GM23338 (cell line): Measurements from ENCODE around the gene USP9Y. TPM values are rescaled to one million over a fixed set of nuclear protein-coding genes. Genes with fewer than 3 reads are reported as not detected.

ENCODE experiments used
- ATAC-seq: fragments of 200-7000 bp; cut with Tn5 transposase; 3 replicates; pipeline ENCODE4 v1.9.1; 2020
- DNase-seq: peaks from one replicate; pipeline ENCODE4 v3.0.0-alpha.2; 2015; ENCODE audit warnings: low spot score
- H2AFZ ChIP-seq: fragments of 200-600 bp; sonication (generic); 2 replicates; pipeline ENCODE4 v1.8.0; 2016; ENCODE audit warnings: antibody characterized with exemption, mild to moderate bottlenecking, moderate library complexity
- H3F3A ChIP-seq: fragments of 200-600 bp; sonication (generic); replicated peaks from 2 replicates; pipeline ENCODE4 v1.8.0; 2017; ENCODE audit warnings: antibody characterized with exemption, mixed run types, low read depth
- H3K27ac ChIP-seq: fragments of 200-600 bp; sonication (generic); 2 replicates; pipeline ENCODE4 v1.6.1; 2016; ENCODE audit warnings: low read depth
- H3K27me3 ChIP-seq: fragments of 200-600 bp; sonication (generic); 2 replicates; pipeline ENCODE4 v1.8.0; 2016; ENCODE audit warnings: mild to moderate bottlenecking, mixed run types, moderate library complexity; ENCODE audit not compliant: insufficient read depth
- H3K36me3 ChIP-seq: fragments of 200-600 bp; sonication (generic); 2 replicates; pipeline ENCODE4 v1.8.0; 2016; ENCODE audit warnings: mild to moderate bottlenecking; ENCODE audit not compliant: insufficient read depth
- H3K4me1 ChIP-seq: fragments of 200-600 bp; sonication (generic); 2 replicates; pipeline ENCODE4 v1.8.0; 2016; ENCODE audit warnings: mild to moderate bottlenecking, moderate library complexity; ENCODE audit not compliant: insufficient read depth
- H3K4me2 ChIP-seq: fragments of 200-600 bp; sonication (generic); 2 replicates; pipeline ENCODE4 v1.7.1; 2017; ENCODE audit warnings: mixed run types
- H3K4me3 ChIP-seq: fragments of 200-600 bp; sonication (generic); 2 replicates; pipeline ENCODE4 v1.6.1; 2016; ENCODE audit warnings: mixed run types
- H3K79me2 ChIP-seq: fragments of 200-600 bp; sonication (generic); replicated peaks from 2 replicates; pipeline ENCODE4 v1.8.0; 2017; ENCODE audit warnings: mild to moderate bottlenecking; ENCODE audit not compliant: insufficient read depth
- H3K9me2 ChIP-seq: fragments of 200-600 bp; sonication (generic); 2 replicates; pipeline ENCODE4 v1.8.0; 2017; ENCODE audit not compliant: insufficient read depth
- H4K20me1 ChIP-seq: fragments of 200-600 bp; sonication (generic); replicated peaks from 2 replicates; pipeline ENCODE4 v1.8.0; 2017; ENCODE audit warnings: mild to moderate bottlenecking; ENCODE audit not compliant: insufficient read depth
- H3K27ac Mint-ChIP-seq: 2 replicates; pipeline ENCODE4 v1.8.0; 2020; ENCODE audit warnings: inconsistent platforms, mild to moderate bottlenecking, moderate library complexity, mixed read lengths
- H3K27me3 Mint-ChIP-seq: 3 replicates; pipeline ENCODE4 v1.8.0; 2022; ENCODE audit warnings: low read depth, mild to moderate bottlenecking, moderate library complexity, mixed read lengths, inconsistent platforms; ENCODE audit not compliant: insufficient read depth, poor library complexity
- H3K36me3 Mint-ChIP-seq: 3 replicates; pipeline ENCODE4 v1.8.0; 2021; ENCODE audit warnings: low read depth, mild to moderate bottlenecking, inconsistent platforms, moderate library complexity, mixed read lengths
- H3K4me1 Mint-ChIP-seq: 3 replicates; pipeline ENCODE4 v1.8.0; 2020; ENCODE audit warnings: mild to moderate bottlenecking, inconsistent platforms, mixed read lengths
- H3K4me3 Mint-ChIP-seq: 3 replicates; pipeline ENCODE4 v1.8.0; 2021; ENCODE audit warnings: moderate library complexity, mild to moderate bottlenecking, inconsistent platforms, mixed read lengths
- H3K9me3 Mint-ChIP-seq: 3 replicates; pipeline ENCODE4 v1.8.0; 2020; ENCODE audit warnings: moderate library complexity, mild to moderate bottlenecking, inconsistent platforms, mixed read lengths
- CREB1 ChIP-seq: fragments of 250-450 bp; sonication (Bioruptor Pico); IDR thresholded peaks from 2 replicates; pipeline ENCODE4 v1.5.0; 2020; ENCODE audit warnings: low read depth, mild to moderate bottlenecking, moderate library complexity
- EZH2 ChIP-seq: fragments of 200-600 bp; sonication (generic); IDR thresholded peaks from one replicate; pipeline ENCODE4 v1.8.0; 2017; ENCODE audit warnings: antibody characterized with exemption, mild to moderate bottlenecking, low read depth; ENCODE audit not compliant: unreplicated experiment
- EZH2phosphoT487 ChIP-seq: fragments of 200-600 bp; sonication (generic); IDR thresholded peaks from one replicate; pipeline ENCODE4 v1.8.1; 2018; ENCODE audit warnings: antibody characterized with exemption; ENCODE audit not compliant: unreplicated experiment
- JUNB ChIP-seq: IDR thresholded peaks from one replicate; pipeline ENCODE4 v1.6.1; 2016; ENCODE audit warnings: antibody characterized with exemption; ENCODE audit not compliant: unreplicated experiment
- NANOG ChIP-seq: IDR thresholded peaks from 2 replicates; pipeline ENCODE4 v1.6.1; 2016; ENCODE audit warnings: antibody characterized with exemption, borderline replicate concordance
- POLR2AphosphoS5 ChIP-seq: IDR thresholded peaks from 2 replicates; pipeline ENCODE4 v1.6.1; 2016; ENCODE audit warnings: antibody characterized with exemption, low read depth
- STAT1 ChIP-seq: IDR thresholded peaks from one replicate; pipeline ENCODE4 v1.6.1; 2016; ENCODE audit warnings: antibody characterized with exemption; ENCODE audit not compliant: unreplicated experiment
- ZNF114 ChIP-seq: fragments of 250-450 bp; sonication (Bioruptor Pico); IDR thresholded peaks from 2 replicates; pipeline ENCODE4 v1.5.0; 2020; ENCODE audit warnings: mild to moderate bottlenecking, moderate library complexity
- ZNF331 ChIP-seq: fragments of 250-450 bp; sonication (Bioruptor Pico); IDR thresholded peaks from 2 replicates; pipeline ENCODE4 v1.5.0; 2020; ENCODE audit warnings: low read depth, mild to moderate bottlenecking, moderate library complexity
- polyA plus RNA-seq: library from polyadenylated mRNA; unstranded; fragments of >200 nt; fragmentation: Nextera tagmentation; extraction: Ambion mirVana; gene quantifications from 2 replicates; pipeline ENCODE4 v1.2.1, GENCODE V29; 2016
- total RNA-seq: library from RNA; depleted of rRNA; stranded (reverse); fragments of >200 nt; shearing (Covaris generic); gene quantifications from 2 replicates; pipeline ENCODE4 v1.2.3, GENCODE V29; 2014
- TF ChIP-seq, protein P1 (sequence below): fragments of 250-450 bp; sonication (Bioruptor Pico); IDR thresholded peaks from 2 replicates; pipeline ENCODE4 v1.5.0; 2020; ENCODE audit warnings: mild to moderate bottlenecking, moderate library complexity
- TF ChIP-seq, protein P2 (sequence below): IDR thresholded peaks from one replicate; pipeline ENCODE4 v1.6.1; 2018; ENCODE audit warnings: antibody characterized with exemption; ENCODE audit not compliant: unreplicated experiment
- TF ChIP-seq, protein P3 (sequence below), 2 experiments: fragments of 200-600 bp in 1 of 2; sonication (generic) in 1 of 2; conservative IDR thresholded peaks; 2 replicates each; pipeline versions ENCODE4 v1.5.1 to v1.6.1; 2016 to 2017; ENCODE audit warnings: antibody characterized with exemption in 2 of 2, low read depth in 2 of 2, mild to moderate bottlenecking in 2 of 2, moderate library complexity in 1 of 2
- TF ChIP-seq, protein P4 (sequence below): IDR thresholded peaks from 2 replicates; pipeline ENCODE4 v1.6.1; 2016; ENCODE audit warnings: antibody characterized with exemption

USP9Y gene
- total and polyA plus RNA-seq, 2 experiments from 2014 or later: 23.7 to 49.0 TPM

DNA sequence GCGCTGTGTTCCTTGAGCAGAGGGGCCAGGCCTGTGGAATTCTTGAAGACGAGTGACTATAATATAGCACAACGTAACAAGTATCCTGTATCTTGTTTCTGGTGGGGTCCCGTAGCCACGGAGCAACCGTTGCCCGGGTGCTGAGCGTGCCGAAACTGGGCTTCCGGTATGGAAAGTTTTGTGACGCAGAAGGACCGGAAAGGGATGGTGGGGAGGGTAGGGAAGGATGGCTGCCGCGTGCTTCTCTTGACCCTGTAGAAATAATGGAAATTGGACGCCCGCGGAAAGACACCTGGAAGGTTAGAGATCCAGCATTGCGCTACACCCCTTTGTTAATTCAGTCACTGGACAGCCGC is 204.5 kb downstream of the USP9Y start:
- Mint-ChIP-seq H3K27me3 (peaks cover 10% of the 10 kb centered on the region), H3K9me3 (peaks cover 4% of the 10 kb centered on the region; the same call in 2 of the 3 replicates), H3K4me1 (peaks cover 9% of the 10 kb centered on the region), H3K27ac (peak overlapping the region; percentile 100), H3K36me3 (peaks cover 26% of the 10 kb centered on the region), H3K4me3 (peak overlapping the region; percentile 99)
- peak; percentile 81 for ATAC-seq
- Histone ChIP-seq H3K9me2 (no peaks in the 10 kb centered on the region), H3K4me2 (peak overlapping the region; percentile 91), H3K27me3 (no peaks in the 10 kb centered on the region), H3K4me1 (peaks cover 15% of the 10 kb centered on the region), H3F3A (0 out of 2 replicates have a peak, but pooled peaks cover 2% of the 10 kb centered on the region), H2AFZ (no peak overlapping the region), H3K27ac (peak overlapping the region; percentile 95), H3K79me2 (peaks cover 58% of the 10 kb centered on the region), H3K36me3 (peaks cover 8% of the 10 kb centered on the region; the same call in 1 of the 2 replicates), H4K20me1 (peaks cover 19% of the 10 kb centered on the region), H3K4me3 (peak overlapping the region; percentile 94)
- DNase-seq: peak; percentile 69
- TF ChIP-seq, protein P1, sequence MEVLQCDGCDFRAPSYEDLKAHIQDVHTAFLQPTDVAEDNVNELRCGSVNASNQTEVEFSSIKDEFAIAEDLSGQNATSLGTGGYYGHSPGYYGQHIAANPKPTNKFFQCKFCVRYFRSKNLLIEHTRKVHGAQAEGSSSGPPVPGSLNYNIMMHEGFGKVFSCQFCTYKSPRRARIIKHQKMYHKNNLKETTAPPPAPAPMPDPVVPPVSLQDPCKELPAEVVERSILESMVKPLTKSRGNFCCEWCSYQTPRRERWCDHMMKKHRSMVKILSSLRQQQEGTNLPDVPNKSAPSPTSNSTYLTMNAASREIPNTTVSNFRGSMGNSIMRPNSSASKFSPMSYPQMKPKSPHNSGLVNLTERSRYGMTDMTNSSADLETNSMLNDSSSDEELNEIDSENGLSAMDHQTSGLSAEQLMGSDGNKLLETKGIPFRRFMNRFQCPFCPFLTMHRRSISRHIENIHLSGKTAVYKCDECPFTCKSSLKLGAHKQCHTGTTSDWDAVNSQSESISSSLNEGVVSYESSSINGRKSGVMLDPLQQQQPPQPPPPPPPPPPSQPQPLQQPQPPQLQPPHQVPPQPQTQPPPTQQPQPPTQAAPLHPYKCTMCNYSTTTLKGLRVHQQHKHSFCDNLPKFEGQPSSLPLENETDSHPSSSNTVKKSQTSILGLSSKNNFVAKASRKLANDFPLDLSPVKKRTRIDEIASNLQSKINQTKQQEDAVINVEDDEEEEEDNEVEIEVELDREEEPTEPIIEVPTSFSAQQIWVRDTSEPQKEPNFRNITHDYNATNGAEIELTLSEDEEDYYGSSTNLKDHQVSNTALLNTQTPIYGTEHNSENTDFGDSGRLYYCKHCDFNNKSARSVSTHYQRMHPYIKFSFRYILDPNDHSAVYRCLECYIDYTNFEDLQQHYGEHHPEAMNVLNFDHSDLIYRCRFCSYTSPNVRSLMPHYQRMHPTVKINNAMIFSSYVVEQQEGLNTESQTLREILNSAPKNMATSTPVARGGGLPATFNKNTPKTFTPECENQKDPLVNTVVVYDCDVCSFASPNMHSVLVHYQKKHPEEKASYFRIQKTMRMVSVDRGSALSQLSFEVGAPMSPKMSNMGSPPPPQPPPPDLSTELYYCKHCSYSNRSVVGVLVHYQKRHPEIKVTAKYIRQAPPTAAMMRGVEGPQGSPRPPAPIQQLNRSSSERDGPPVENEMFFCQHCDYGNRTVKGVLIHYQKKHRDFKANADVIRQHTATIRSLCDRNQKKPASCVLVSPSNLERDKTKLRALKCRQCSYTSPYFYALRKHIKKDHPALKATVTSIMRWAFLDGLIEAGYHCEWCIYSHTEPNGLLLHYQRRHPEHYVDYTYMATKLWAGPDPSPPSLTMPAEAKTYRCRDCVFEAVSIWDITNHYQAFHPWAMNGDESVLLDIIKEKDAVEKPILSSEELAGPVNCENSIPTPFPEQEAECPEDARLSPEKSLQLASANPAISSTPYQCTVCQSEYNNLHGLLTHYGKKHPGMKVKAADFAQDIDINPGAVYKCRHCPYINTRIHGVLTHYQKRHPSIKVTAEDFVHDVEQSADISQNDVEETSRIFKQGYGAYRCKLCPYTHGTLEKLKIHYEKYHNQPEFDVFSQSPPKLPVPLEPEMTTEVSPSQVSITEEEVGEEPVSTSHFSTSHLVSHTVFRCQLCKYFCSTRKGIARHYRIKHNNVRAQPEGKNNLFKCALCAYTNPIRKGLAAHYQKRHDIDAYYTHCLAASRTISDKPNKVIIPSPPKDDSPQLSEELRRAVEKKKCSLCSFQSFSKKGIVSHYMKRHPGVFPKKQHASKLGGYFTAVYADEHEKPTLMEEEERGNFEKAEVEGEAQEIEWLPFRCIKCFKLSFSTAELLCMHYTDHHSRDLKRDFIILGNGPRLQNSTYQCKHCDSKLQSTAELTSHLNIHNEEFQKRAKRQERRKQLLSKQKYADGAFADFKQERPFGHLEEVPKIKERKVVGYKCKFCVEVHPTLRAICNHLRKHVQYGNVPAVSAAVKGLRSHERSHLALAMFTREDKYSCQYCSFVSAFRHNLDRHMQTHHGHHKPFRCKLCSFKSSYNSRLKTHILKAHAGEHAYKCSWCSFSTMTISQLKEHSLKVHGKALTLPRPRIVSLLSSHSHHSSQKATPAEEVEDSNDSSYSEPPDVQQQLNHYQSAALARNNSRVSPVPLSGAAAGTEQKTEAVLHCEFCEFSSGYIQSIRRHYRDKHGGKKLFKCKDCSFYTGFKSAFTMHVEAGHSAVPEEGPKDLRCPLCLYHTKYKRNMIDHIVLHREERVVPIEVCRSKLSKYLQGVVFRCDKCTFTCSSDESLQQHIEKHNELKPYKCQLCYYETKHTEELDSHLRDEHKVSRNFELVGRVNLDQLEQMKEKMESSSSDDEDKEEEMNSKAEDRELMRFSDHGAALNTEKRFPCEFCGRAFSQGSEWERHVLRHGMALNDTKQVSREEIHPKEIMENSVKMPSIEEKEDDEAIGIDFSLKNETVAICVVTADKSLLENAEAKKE (CRISPR knock-in tag): no peak
- no peak for TF ChIP-seq CREB1 (CRISPR knock-in tag)
- TF ChIP-seq, protein P2, sequence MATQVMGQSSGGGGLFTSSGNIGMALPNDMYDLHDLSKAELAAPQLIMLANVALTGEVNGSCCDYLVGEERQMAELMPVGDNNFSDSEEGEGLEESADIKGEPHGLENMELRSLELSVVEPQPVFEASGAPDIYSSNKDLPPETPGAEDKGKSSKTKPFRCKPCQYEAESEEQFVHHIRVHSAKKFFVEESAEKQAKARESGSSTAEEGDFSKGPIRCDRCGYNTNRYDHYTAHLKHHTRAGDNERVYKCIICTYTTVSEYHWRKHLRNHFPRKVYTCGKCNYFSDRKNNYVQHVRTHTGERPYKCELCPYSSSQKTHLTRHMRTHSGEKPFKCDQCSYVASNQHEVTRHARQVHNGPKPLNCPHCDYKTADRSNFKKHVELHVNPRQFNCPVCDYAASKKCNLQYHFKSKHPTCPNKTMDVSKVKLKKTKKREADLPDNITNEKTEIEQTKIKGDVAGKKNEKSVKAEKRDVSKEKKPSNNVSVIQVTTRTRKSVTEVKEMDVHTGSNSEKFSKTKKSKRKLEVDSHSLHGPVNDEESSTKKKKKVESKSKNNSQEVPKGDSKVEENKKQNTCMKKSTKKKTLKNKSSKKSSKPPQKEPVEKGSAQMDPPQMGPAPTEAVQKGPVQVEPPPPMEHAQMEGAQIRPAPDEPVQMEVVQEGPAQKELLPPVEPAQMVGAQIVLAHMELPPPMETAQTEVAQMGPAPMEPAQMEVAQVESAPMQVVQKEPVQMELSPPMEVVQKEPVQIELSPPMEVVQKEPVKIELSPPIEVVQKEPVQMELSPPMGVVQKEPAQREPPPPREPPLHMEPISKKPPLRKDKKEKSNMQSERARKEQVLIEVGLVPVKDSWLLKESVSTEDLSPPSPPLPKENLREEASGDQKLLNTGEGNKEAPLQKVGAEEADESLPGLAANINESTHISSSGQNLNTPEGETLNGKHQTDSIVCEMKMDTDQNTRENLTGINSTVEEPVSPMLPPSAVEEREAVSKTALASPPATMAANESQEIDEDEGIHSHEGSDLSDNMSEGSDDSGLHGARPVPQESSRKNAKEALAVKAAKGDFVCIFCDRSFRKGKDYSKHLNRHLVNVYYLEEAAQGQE: no peak
- TF ChIP-seq POLR2AphosphoS5: no peak
- no peak for TF ChIP-seq ZNF114 (CRISPR knock-in tag)
- TF ChIP-seq, protein P3, sequence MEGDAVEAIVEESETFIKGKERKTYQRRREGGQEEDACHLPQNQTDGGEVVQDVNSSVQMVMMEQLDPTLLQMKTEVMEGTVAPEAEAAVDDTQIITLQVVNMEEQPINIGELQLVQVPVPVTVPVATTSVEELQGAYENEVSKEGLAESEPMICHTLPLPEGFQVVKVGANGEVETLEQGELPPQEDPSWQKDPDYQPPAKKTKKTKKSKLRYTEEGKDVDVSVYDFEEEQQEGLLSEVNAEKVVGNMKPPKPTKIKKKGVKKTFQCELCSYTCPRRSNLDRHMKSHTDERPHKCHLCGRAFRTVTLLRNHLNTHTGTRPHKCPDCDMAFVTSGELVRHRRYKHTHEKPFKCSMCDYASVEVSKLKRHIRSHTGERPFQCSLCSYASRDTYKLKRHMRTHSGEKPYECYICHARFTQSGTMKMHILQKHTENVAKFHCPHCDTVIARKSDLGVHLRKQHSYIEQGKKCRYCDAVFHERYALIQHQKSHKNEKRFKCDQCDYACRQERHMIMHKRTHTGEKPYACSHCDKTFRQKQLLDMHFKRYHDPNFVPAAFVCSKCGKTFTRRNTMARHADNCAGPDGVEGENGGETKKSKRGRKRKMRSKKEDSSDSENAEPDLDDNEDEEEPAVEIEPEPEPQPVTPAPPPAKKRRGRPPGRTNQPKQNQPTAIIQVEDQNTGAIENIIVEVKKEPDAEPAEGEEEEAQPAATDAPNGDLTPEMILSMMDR (conservative IDR thresholded peaks at IDR 0.05; ENCODE audit: low read depth in 2 of 2): no peak
- no peak for TF ChIP-seq NANOG
- TF ChIP-seq, protein P4, sequence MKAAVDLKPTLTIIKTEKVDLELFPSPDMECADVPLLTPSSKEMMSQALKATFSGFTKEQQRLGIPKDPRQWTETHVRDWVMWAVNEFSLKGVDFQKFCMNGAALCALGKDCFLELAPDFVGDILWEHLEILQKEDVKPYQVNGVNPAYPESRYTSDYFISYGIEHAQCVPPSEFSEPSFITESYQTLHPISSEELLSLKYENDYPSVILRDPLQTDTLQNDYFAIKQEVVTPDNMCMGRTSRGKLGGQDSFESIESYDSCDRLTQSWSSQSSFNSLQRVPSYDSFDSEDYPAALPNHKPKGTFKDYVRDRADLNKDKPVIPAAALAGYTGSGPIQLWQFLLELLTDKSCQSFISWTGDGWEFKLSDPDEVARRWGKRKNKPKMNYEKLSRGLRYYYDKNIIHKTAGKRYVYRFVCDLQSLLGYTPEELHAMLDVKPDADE: no peak
- no peak for TF ChIP-seq ZNF331 (CRISPR knock-in tag)
- no peak for TF ChIP-seq STAT1
- no peak for TF ChIP-seq JUNB
- TF ChIP-seq EZH2: no peak
- no peak for TF ChIP-seq EZH2phosphoT487
